Measurements from ENCODE around the gene MRRF.

- TF ChIP-seq, protein P1, sequence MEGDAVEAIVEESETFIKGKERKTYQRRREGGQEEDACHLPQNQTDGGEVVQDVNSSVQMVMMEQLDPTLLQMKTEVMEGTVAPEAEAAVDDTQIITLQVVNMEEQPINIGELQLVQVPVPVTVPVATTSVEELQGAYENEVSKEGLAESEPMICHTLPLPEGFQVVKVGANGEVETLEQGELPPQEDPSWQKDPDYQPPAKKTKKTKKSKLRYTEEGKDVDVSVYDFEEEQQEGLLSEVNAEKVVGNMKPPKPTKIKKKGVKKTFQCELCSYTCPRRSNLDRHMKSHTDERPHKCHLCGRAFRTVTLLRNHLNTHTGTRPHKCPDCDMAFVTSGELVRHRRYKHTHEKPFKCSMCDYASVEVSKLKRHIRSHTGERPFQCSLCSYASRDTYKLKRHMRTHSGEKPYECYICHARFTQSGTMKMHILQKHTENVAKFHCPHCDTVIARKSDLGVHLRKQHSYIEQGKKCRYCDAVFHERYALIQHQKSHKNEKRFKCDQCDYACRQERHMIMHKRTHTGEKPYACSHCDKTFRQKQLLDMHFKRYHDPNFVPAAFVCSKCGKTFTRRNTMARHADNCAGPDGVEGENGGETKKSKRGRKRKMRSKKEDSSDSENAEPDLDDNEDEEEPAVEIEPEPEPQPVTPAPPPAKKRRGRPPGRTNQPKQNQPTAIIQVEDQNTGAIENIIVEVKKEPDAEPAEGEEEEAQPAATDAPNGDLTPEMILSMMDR (IDR thresholded peaks at IDR 0.05), result no peak
- TF ChIP-seq POLR2A (IDR thresholded peaks at IDR 0.05) (no peak), POLR2AphosphoS5 (IDR thresholded peaks at IDR 0.05) (no peak)
These were observed 38.4 kb upstream of the MRRF start for GRCh38 chr9:122226142-122226757.

All from stomach (tissue), 4 donors.